ENCODE results near the gene MORN1.
A peak's percentile ranks its signal among the peaks of the same experiment; 100 is the strongest.

MORN1 gene

DNA sequence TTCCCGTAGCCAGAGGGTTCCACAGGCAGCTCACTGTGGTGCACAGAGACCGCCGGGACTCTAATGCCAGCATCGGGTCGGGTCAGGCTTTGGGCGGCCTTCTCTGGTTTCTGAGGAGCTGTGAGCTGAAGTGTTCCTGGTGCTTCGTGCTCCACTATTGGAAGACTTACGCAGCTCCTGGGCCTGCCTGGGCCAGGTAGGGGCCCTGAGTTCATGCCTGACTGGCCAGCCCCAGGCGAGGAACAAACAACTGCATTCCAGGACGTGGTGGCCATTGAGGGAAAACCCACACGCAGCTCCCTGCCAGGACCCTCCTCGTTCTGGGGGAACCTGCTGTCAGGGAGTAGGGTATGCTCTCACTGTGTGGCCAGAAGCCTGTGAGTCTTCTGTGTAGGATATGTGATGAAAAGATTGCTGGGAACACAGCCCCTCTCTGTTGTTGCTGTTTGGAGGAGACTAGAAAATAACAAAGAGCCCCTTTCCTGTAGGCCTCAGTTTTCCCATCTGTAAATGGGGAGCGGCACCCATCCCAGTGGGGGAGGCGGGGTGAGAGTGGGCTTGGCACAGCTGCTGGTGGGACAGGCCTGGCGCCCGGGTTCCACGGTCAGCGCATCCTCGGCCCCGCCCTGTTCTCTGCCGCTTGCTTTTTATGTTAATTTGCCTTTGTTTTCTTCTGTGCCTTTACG lies 8.7 kb upstream of the MORN1 start:
- Histone ChIP-seq H3K27ac (no peak overlapping the region), H3K9me3 (ENCODE audit: low read depth, low read length) (no peaks in the 10 kb centered on the region), H3K9ac (ENCODE audit: insufficient read length) (no peak overlapping the region), H3K36me3 (ENCODE audit: insufficient read depth, low read length) (peaks cover 72% of the 10 kb centered on the region), H3K4me3 (no peak overlapping the region)
- TF ChIP-seq POLR2AphosphoS5 (IDR thresholded peaks at IDR 0.05; ENCODE audit: borderline replicate concordance, low read depth, low read length): no peak
- no peak for TF ChIP-seq FOXP2 (optimal IDR thresholded peaks at IDR 0.05; ENCODE audit: control extremely low read depth, extremely low read length, insufficient read depth)
- TF ChIP-seq EZH2 (IDR thresholded peaks at IDR 0.05): no peak
- DNase-seq (ENCODE audit: low read depth, low spot score): no peak

GRCh38 chr1:2398871-2399270 lies 7.5 kb upstream of the MORN1 start:
- DNase-seq (ENCODE audit: low read depth, low spot score): no peak
- TF ChIP-seq FOXP2 (optimal IDR thresholded peaks at IDR 0.05; ENCODE audit: control extremely low read depth, extremely low read length, insufficient read depth): no peak
- TF ChIP-seq EZH2 (IDR thresholded peaks at IDR 0.05): no peak
- no peak for TF ChIP-seq POLR2AphosphoS5 (IDR thresholded peaks at IDR 0.05; ENCODE audit: borderline replicate concordance, low read depth, low read length)
- peaks cover 61% of the 10 kb centered on the region for H3K36me3 ChIP-seq (ENCODE audit: insufficient read depth, low read length)
- H3K27ac ChIP-seq: 0 out of 2 replicates have a peak overlapping the region, but pooled peaks have one; percentile 40
- H3K9ac ChIP-seq (ENCODE audit: insufficient read length): no peak overlapping the region
- no peak overlapping the region for H3K4me3 ChIP-seq
- H3K9me3 ChIP-seq (ENCODE audit: low read depth, low read length): no peaks in the 10 kb centered on the region

GRCh38 chr1:2397007-2397679 lies 5.8 kb upstream of the MORN1 start:
- Histone ChIP-seq H3K27ac (no peak overlapping the region), H3K4me3 (no peak overlapping the region), H3K9me3 (ENCODE audit: low read depth, low read length) (no peaks in the 10 kb centered on the region), H3K36me3 (ENCODE audit: insufficient read depth, low read length) (peaks cover 46% of the 10 kb centered on the region), H3K9ac (ENCODE audit: insufficient read length) (no peak overlapping the region)
- TF ChIP-seq EZH2 (IDR thresholded peaks at IDR 0.05) (no peak), FOXP2 (optimal IDR thresholded peaks at IDR 0.05; ENCODE audit: control extremely low read depth, extremely low read length, insufficient read depth) (no peak), POLR2AphosphoS5 (IDR thresholded peaks at IDR 0.05; ENCODE audit: borderline replicate concordance, low read depth, low read length) (no peak)
- no peak for DNase-seq (ENCODE audit: low read depth, low spot score)

DNA sequence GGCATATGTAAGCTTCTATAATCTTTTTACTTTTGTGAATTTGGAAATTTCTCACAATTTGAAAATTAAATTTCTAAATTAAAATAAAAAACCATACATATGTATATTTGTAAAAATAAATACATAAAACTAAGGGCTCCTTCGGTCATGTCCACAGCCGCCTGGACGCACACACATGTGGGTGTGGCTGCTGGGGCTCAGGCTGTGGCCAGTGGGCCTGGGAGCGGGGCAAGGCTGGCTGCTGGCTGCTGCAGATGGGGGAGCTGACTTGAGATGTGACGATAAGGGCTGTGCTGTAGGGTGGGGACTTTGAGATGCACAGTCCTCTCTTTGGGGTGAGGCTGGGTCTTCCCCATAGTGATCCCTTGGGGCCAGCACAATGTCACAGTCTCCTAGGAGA lies 5.1 kb upstream of the MORN1 start:
- Histone ChIP-seq H3K9ac (ENCODE audit: insufficient read length) (no peak overlapping the region), H3K27ac (no peak overlapping the region), H3K9me3 (ENCODE audit: low read depth, low read length) (no peaks in the 10 kb centered on the region), H3K4me3 (no peak overlapping the region), H3K36me3 (ENCODE audit: insufficient read depth, low read length) (peaks cover 39% of the 10 kb centered on the region)
- DNase-seq (ENCODE audit: low read depth, low spot score): no peak
- TF ChIP-seq POLR2AphosphoS5 (IDR thresholded peaks at IDR 0.05; ENCODE audit: borderline replicate concordance, low read depth, low read length) (no peak; the same call in 1 of the 2 replicates), FOXP2 (optimal IDR thresholded peaks at IDR 0.05; ENCODE audit: control extremely low read depth, extremely low read length, insufficient read depth) (no peak), EZH2 (IDR thresholded peaks at IDR 0.05) (no peak)

DNA sequence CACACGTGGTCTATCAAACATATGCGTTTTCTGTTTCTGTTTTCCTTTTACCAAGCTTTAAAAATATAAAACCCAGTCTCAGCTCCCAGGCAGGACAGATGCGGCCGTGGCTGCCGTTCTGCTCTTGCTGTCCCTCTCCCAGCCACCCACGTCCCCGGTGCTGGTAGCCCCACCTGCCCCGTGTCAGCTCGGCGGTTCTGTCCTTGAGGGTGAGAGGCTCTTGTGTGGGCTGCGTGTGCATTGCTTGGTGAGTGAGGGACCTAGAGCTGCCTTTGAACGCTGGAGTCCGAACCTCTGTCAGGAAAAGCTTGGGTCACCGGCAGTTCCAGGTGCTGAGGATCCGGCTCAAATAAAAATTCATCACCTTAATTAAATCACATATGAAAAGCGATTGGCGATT lies 4.7 kb upstream of the MORN1 start:
- H3K9ac ChIP-seq (ENCODE audit: insufficient read length): no peak overlapping the region
- no peak overlapping the region for H3K4me3 ChIP-seq
- H3K9me3 ChIP-seq (ENCODE audit: low read depth, low read length): no peaks in the 10 kb centered on the region
- H3K27ac ChIP-seq: no peak overlapping the region
- no peak for TF ChIP-seq POLR2AphosphoS5 (IDR thresholded peaks at IDR 0.05; ENCODE audit: borderline replicate concordance, low read depth, low read length)
- TF ChIP-seq EZH2 (IDR thresholded peaks at IDR 0.05): no peak
- TF ChIP-seq FOXP2 (optimal IDR thresholded peaks at IDR 0.05; ENCODE audit: control extremely low read depth, extremely low read length, insufficient read depth): no peak
- DNase-seq (ENCODE audit: low read depth, low spot score): no peak
- H3K36me3 ChIP-seq (ENCODE audit: insufficient read depth, low read length): peaks cover 38% of the 10 kb centered on the region

DNA sequence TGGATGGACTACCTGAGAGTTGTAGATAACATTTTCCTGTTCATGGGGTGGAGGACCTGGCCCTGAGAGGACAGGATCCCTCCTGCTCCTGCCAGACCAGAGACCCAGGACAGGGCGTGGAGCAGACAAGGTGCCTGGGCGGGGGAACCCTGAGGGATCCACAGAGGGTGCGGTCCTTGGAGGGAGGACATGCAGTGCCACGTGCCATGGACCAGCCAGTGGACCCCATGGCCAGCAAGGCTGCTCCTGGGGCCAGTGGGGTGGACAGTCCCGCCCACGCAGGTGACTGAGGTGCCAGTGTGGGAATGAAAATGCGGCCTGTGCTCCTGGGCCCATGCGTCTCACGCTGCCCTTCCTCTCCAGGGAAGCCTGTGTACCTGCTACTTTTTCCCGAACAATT lies 3.9 kb upstream of the MORN1 start:
- no peaks in the 10 kb centered on the region for H3K9me3 ChIP-seq (ENCODE audit: low read depth, low read length)
- H3K36me3 ChIP-seq (ENCODE audit: insufficient read depth, low read length): peaks cover 33% of the 10 kb centered on the region
- no peak overlapping the region for H3K9ac ChIP-seq (ENCODE audit: insufficient read length)
- DNase-seq (ENCODE audit: low read depth, low spot score): no peak
- no peak overlapping the region for H3K4me3 ChIP-seq
- H3K27ac ChIP-seq: no peak overlapping the region
- TF ChIP-seq FOXP2 (optimal IDR thresholded peaks at IDR 0.05; ENCODE audit: control extremely low read depth, extremely low read length, insufficient read depth) (no peak), POLR2AphosphoS5 (IDR thresholded peaks at IDR 0.05; ENCODE audit: borderline replicate concordance, low read depth, low read length) (no peak), EZH2 (IDR thresholded peaks at IDR 0.05) (no peak)

GRCh38 chr1:2394761-2395160 lies 3.4 kb upstream of the MORN1 start:
- Histone ChIP-seq H3K4me3 (no peak overlapping the region), H3K27ac (no peak overlapping the region), H3K9me3 (ENCODE audit: low read depth, low read length) (no peaks in the 10 kb centered on the region), H3K36me3 (ENCODE audit: insufficient read depth, low read length) (peaks cover 30% of the 10 kb centered on the region), H3K9ac (ENCODE audit: insufficient read length) (no peak overlapping the region)
- DNase-seq (ENCODE audit: low read depth, low spot score): no peak
- no peak; the same call in 1 of the 2 replicates for TF ChIP-seq POLR2AphosphoS5 (IDR thresholded peaks at IDR 0.05; ENCODE audit: borderline replicate concordance, low read depth, low read length)
- no peak for TF ChIP-seq FOXP2 (optimal IDR thresholded peaks at IDR 0.05; ENCODE audit: control extremely low read depth, extremely low read length, insufficient read depth)
- no peak for TF ChIP-seq EZH2 (IDR thresholded peaks at IDR 0.05)

DNA sequence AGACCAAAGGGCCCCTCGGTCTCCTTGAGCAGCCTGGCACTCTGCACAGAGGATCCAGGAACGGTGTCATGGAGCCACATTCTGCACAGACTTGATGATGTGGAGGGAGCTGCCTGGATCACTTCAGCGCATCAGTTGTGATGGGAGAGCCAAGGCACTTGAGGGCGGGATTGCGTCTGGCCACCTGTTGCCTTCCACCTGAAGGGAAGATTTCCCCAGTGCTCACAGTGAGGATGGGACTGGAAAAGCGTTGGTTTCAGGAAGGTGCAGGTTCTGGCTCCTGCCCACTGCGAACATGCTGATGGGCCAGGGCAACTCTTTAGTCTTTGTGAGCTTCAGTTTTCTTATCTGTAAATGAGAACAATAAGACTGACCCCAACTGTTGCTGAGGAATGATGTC lies 2.9 kb upstream of the MORN1 start:
- no peaks in the 10 kb centered on the region for H3K9me3 ChIP-seq (ENCODE audit: low read depth, low read length)
- DNase-seq (ENCODE audit: low read depth, low spot score): no peak
- no peak overlapping the region for H3K9ac ChIP-seq (ENCODE audit: insufficient read length)
- TF ChIP-seq POLR2AphosphoS5 (IDR thresholded peaks at IDR 0.05; ENCODE audit: borderline replicate concordance, low read depth, low read length) (no peak), FOXP2 (optimal IDR thresholded peaks at IDR 0.05; ENCODE audit: control extremely low read depth, extremely low read length, insufficient read depth) (no peak), EZH2 (IDR thresholded peaks at IDR 0.05) (no peak)
- H3K36me3 ChIP-seq (ENCODE audit: insufficient read depth, low read length): peaks cover 24% of the 10 kb centered on the region
- no peak overlapping the region for H3K27ac ChIP-seq
- no peak overlapping the region for H3K4me3 ChIP-seq

Measured in SK-N-MC (cell line).